GM03348 (cell line): ENCODE results near the gene ZSWIM2.
"Not testable (repeated sequence)": the region's sequence is repeated elsewhere in the genome, so short reads cannot be mapped to it uniquely, and the experiment has no call there.

Experiments used
- DNase-seq: peaks from one replicate; pipeline ENCODE4 v3.0.0; 2012; ENCODE audit warnings: low spot score

Gene ZSWIM2

DNA sequence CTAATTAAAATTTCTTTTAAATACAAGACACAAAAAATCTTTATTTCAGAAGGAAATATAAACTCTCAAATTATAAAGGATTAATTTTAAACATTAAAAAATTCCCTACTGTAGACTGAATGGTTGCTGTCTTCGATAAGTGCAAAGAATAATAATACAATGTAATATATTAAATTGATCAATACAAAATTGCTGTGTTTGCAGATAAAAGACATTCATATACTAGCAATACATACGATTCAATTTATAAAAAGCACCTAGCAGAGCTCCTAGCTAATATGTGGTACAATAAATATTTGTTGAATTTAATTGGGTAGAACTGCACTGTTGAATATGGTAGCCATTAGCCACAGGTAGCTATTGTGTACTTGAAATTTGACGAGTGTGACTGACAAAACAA is 6.6 kb downstream of the ZSWIM2 start:
- no peak for DNase-seq

DNA sequence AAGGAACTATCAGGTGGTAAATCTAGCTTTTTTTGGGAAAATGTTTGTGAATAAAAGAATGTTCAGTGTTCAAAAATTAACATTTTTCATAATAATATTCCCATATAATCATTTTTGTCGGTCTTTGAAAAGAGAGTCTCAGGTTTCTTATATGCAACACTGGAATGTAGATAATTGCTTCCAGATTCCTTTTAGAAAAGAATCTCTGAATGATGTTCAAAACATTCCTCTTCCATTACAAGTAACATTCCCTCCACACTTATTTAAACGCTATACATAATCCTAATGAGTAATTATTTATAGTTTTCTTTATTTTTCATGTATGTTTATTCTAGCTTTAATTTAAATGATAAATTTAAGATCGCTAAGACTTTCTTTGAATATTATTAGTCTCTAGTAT is 7.0 kb downstream of the ZSWIM2 start:
- DNase-seq: peak; percentile 50

- no peak for DNase-seq
These were observed 13.3 kb downstream of the ZSWIM2 start for GRCh38 chr2:186835628-186836027.

DNA sequence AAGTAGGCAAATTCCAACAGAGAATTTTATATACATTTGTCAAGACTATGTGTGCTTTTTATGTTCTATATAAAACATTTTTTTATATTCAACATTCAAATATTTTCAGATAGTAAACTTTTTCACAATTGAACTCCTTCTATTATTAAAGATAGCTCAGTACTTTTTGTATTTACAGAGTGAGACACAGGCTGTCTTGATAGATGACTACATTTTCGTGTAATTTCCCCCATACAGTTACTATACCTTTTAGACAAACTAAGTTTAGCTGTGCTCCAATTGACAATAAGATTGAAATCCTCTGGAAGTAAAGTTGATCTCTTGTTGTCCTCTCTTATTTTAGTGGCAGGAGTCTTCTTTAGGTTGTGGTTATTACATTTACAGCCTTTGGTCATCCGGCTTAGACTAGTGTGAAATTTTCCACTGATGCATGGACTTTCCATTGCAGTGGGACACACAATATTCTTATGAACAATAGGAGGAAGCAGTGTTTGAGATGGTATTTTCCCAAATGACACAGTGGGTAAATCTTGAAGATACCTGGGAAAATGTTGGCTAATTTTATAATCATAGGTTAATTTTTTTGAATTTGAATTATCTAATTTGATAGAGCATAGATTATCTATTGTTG is 21.0 kb downstream of the ZSWIM2 start:
- DNase-seq: no peak

- DNase-seq: peak; percentile 33
These were observed 21.6 kb downstream of the ZSWIM2 start for GRCh38 chr2:186827411-186827810.

DNA sequence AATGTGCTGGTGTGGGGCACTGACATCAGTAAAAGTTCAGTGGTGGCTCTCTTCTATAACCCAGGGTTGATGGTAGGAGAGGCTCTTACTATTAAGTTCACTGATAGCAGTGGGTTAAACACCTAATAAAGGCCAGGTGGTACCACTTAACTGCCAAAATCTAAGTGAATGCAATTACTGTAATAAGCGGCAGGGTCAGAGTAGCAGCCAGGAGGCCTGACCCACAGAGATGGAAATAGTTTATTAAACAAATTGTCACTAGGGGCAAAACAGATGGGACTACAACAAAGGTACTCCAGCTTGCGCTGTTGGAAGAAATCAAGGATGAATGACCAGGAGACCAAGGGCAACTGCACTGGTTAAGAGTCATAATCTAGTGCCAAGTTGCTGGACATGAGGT is 26.6 kb downstream of the ZSWIM2 start:
- no peak for DNase-seq

DNA sequence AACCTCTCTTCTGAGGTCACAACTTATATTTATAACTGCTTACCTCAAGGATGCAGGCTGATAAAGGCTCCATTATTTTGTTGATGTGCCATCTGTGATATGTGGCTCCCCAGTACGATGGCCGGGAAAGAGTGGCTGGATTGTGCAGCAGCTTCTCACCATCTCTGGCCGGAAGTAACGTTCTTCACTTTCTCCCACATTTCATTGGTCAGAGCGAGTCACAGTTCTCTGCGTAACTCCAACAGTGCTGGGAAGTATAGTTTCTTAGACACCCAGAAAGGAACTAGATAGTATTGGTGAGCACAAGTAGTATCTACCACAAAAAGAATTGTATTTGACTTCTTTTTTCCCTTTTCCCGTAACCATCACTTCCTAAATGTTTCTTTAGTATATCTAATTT is 28.7 kb downstream of the ZSWIM2 start:
- DNase-seq: no peak

- not testable (repeated sequence) for DNase-seq
These were observed 37.2 kb downstream of the ZSWIM2 start for GRCh38 chr2:186811760-186812159.

- no peak for DNase-seq
These were observed 42.4 kb downstream of the ZSWIM2 start for GRCh38 chr2:186806591-186806990.

- not testable (repeated sequence) for DNase-seq
These were observed 50.4 kb downstream of the ZSWIM2 start for GRCh38 chr2:186798604-186799003.

GRCh38 chr2:186784930-186785329 is 64.0 kb downstream of the ZSWIM2 start:
- no peak for DNase-seq

- no peak for DNase-seq
These were observed 65.7 kb downstream of the ZSWIM2 start for GRCh38 chr2:186783254-186783653.

GRCh38 chr2:186780701-186781316 is 68.2 kb downstream of the ZSWIM2 start:
- DNase-seq: no peak
